NOMO-1 (cell line): ENCODE data around the gene NKX1-2.
"Not testable (repeated sequence)": the region's sequence is repeated elsewhere in the genome, so short reads cannot be mapped to it uniquely, and the experiment has no call there.

Experiments
- DNase-seq, 2 experiments: peaks; one replicate each; lab custom pipeline; 2025; ENCODE audit not compliant: unreplicated experiment in 2 of 2; lab: John Stamatoyannopoulos, UW

The NKX1-2 gene

GRCh38 chr10:124453960-124454610, 4.2 kb upstream of the NKX1-2 start:
- DNase-seq = no peak

- DNase-seq = no peak
Measured at GRCh38 chr10:124451276-124451675, 1.4 kb upstream of the NKX1-2 start.

- no peak for DNase-seq
Measured at GRCh38 chr10:124450783-124451057, 885 bp upstream of the NKX1-2 start.

- DNase-seq = no peak
Measured at GRCh38 chr10:124449170-124450011, 444 bp downstream of the NKX1-2 start.

GRCh38 chr10:124448696-124449169, 1.1 kb downstream of the NKX1-2 start:
- no peak for DNase-seq

- DNase-seq = no peak
Measured at GRCh38 chr10:124447751-124448466, 1.9 kb downstream of the NKX1-2 start.

DNA sequence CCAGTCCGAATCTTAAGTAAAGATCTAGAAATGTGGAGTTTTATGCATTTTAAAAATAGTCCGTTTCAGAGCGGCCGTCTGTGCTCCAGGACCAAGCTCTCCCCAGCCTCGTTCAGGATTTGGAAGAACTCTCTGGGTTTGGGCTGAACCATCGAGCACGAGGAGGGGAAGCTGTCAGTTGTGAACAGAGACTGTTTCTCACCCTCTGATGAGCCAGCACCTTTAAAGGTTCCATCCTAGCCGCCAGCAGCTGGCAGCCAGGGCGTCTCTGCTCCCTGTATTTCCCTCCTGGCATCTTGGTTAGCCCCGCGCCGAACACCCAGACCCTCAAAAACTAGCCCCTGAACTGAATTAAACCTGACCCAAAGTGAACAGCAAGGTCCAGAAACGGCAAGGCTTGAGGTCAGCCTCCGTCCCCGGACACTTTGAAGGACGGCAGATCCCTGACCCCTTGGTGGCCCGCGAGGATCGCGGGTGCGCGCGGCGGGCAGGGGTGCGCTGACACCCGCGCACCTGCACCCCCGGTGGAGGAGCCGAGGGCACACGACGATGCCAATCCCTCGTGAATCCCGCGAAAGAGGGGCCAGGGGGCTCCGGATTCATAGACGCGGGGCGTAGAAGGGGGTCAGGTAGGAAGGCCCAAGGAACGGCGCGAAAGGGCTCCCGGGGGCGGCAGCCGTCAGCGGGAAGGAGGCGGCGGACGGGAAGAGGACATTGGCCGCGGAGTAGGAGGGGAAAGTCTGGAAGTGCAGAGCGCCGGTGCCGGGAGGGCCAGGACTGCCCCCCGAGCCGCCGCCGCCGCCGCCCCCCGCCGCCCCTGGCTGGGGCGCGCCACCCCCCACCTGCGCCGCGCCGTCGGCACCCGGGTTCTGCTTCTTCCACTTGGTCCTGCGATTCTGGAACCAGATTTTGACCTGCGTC, 2.7 kb downstream of the NKX1-2 start:
- no peak for DNase-seq

- not testable (repeated sequence) for DNase-seq
Measured at GRCh38 chr10:124441694-124442093, 8.1 kb downstream of the NKX1-2 start.

DNA sequence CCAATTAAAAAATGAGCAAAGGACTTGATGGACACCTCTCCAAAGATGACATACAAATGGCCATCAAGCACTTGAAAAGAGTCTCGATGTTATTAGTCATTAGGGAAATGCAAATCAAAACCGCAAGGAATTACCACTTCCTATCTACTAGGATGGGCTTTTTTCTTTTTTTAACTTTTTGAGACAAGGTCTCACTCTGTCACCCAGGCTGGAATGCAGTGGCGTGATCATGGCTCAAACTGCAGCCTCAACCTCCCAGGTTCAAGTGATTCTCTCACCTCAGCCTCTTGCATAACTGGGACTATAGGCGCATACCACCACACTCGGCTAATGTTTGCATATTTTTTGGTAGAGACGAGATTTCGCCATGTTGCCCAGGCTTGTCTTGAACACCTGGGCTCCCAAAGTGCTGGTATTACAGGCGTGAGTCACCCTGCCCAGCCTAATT, 13.6 kb downstream of the NKX1-2 start:
- DNase-seq = peak in 1 of 2 experiments; percentile 12

DNA sequence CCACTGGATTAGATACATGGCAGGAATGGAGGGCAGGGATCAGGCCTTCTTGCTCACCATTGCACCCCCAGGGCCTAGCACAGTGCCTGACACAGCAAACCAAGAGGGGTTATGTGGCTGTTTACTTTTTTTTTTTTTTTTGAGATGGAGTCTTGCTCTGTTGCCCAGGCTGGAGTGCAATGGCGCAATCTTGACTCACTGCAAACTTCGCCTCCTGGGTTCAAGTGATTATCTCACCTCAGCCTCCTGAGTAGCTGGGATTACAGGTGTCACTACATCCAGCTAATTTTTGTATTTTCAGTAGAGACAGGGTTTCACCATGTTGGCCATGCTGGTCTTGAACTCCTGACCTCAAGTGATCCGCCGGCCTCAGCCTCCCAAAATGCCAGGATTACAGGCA, 14.2 kb downstream of the NKX1-2 start:
- DNase-seq = not testable (repeated sequence)

GRCh38 chr10:124433461-124433860, 16.4 kb downstream of the NKX1-2 start:
- no peak for DNase-seq

- DNase-seq = no peak
Measured at GRCh38 chr10:124430077-124430476, 19.8 kb downstream of the NKX1-2 start.

- no peak for DNase-seq
Measured at GRCh38 chr10:124429576-124429975, 20.3 kb downstream of the NKX1-2 start.

- no peak for DNase-seq
Measured at GRCh38 chr10:124428207-124428777, 21.5 kb downstream of the NKX1-2 start.

DNA sequence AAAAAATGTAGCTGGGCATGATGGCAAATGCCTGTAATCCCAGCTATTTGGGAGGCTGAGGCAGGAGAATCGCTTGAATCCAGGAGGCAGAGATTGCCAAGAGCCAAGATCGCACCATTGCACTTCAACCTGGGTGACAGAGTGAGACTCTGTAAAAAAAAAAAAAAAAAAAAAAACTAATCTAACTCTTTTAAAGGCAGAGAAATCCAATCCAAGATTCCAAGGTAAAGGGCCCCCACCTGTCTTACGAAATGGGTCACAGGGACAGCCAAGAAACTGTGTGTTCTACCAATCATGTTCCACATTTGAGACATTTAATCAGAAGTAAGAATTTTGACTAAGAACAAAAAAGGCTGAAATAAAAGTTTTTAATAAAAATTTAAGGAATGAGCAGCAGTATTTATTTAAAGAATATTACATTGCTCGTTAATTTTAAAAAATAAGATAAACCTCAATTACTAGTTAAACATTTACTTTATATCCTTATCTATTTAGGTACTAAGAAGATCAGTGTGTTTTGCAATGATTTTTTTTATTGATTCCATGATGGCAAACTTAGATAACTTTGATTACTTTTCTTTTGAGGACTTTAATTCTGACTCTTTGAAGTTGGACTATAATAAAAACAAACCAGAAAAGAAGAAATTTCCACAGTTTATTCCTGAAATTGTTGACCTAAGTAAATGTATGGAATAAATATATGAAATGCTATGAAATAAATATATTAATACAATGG, 24.4 kb downstream of the NKX1-2 start:
- DNase-seq = no peak

- no peak for DNase-seq
Measured at GRCh38 chr10:124423813-124424212, 26.0 kb downstream of the NKX1-2 start.

- DNase-seq = no peak
Measured at GRCh38 chr10:124422742-124423141, 27.1 kb downstream of the NKX1-2 start.

DNA sequence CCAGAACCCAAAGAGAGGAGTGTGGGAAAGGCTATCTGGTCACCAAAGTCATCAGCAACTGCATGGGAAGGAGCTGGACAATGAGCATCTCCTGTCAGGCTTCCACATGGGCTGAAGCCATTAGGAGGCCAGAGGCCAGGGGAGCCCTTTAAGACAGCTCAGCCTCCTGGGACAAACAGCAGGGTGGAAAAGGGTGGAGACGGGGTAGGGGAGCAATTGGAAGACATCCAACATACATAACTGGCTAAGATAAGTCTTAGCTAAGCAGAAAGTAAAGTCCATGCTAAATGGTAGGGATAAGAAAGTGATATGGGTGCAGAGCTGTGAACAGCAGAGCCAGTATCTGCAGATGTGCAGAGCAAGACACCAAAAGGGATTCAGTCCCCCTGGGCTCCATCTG, 29.6 kb downstream of the NKX1-2 start:
- no peak for DNase-seq

DNA sequence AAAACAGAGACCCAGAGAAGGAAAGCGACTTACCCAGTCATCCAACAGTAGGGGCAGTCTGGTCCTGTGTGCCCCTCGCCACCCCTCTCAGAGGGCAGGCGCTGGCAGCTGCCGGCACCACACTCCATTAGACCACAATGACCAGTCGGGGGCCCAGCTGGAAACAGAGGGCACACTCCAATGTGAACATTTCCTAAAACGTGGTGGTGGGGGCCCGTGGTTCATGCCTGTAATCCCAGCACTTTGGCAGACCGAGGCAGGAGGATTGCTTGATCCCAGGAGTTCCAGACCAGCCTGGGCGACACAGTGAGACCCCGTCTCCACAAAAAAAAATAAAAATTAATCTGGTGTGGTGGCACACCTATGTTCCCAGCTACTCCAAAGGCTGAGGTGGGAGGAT, 30.2 kb downstream of the NKX1-2 start:
- DNase-seq = no peak
